Activated T-cell treated with anti-CD3 and anti-CD28 coated beads, Interleukin-2, amount 50 U/mL, for 72 hours (primary cell): ENCODE results near the gene CROCC2. TPM values are rescaled to one million over a fixed set of nuclear protein-coding genes. Genes with fewer than 3 reads are reported as not detected.

Experiments used
- ATAC-seq, 2 donors: fragments of 150-1000 bp; cut with Tn5 transposase; replicated peaks in 1 of 2; 2 replicates each; pipeline ENCODE4 v1.10.0; 2021; ENCODE audit warnings: moderate library complexity in 2 of 2, mild to moderate bottlenecking in 1 of 2
- DNase-seq, 2 donors: peaks; one replicate each; pipeline ENCODE4 v3.0.0; 2021 to 2022; ENCODE audit warnings: mixed read lengths in 1 of 2
- H3K27ac Mint-ChIP-seq: one replicate; pipeline ENCODE4 v1.8.0; 2022; ENCODE audit warnings: mild to moderate bottlenecking, moderate library complexity, mixed read lengths
- H3K27me3 Mint-ChIP-seq: one replicate; pipeline ENCODE4 v1.8.0; 2022; ENCODE audit warnings: low read depth, mixed read lengths
- H3K36me3 Mint-ChIP-seq, 2 donors: one replicate each; pipeline ENCODE4 v1.8.0; 2022; ENCODE audit warnings: mixed read lengths in 2 of 2, mild to moderate bottlenecking in 1 of 2; ENCODE audit not compliant: insufficient read depth in 2 of 2
- H3K4me1 Mint-ChIP-seq: one replicate; pipeline ENCODE4 v1.8.0; 2022; ENCODE audit warnings: low read depth, mixed read lengths
- H3K4me3 Mint-ChIP-seq, 2 donors: one replicate each; pipeline ENCODE4 v1.8.0; 2022; ENCODE audit warnings: mild to moderate bottlenecking in 2 of 2, mixed read lengths in 2 of 2, moderate library complexity in 2 of 2
- H3K9me3 Mint-ChIP-seq, 2 donors: one replicate each; pipeline ENCODE4 v1.8.0; 2022; ENCODE audit warnings: mixed read lengths in 2 of 2
- total RNA-seq, 2 donors: library from RNA; stranded (reverse); gene quantifications; one replicate each; pipeline ENCODE4 v1.2.3, GENCODE V29; 2022

CROCC2 gene
- total RNA-seq, 2 donors from 2014 or later, result not detected

DNA sequence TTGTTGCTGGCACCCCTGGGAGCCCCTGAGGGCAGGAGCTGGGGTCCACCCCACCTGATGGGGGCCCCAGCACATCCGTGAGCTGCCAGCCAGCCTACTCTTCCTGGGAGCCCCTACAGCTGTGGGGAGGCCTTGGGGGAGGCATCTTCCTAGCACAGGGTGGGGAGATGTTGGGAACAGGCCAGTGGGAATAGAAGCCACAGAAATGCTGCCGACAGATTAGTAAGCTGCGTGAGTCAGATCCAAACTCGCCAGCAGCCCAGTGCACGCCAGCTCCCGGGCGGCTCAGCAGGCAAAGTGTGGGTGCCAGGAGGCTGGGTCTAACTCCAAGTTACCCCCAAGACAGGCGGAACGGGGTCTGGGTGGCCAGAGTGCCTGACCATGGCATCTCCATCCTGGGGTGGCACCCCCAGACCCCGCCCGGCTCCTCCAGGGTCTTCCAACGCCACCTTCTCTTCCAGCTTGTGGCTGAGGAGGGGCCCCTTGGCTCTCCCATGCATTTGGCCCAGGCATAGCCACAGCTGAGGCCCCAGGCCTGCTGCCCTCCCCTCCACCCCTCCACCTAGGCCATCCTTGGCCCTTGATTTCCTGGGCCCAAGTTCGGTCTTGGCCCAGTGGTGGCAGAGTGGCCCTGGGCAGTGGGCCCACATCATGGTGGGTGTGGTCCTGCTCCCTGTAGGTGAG, 15.3 kb downstream of the CROCC2 start:
- H3K27ac Mint-ChIP-seq, result no peak overlapping the region
- H3K4me3 Mint-ChIP-seq, result no peak overlapping the region
- no peak for ATAC-seq
- H3K27me3 Mint-ChIP-seq, result peaks cover 6% of the 10 kb centered on the region
- no peaks in the 10 kb centered on the region for H3K36me3 Mint-ChIP-seq
- DNase-seq, result no peak
- no peaks in the 10 kb centered on the region for H3K9me3 Mint-ChIP-seq
- H3K4me1 Mint-ChIP-seq, result no peaks in the 10 kb centered on the region

DNA sequence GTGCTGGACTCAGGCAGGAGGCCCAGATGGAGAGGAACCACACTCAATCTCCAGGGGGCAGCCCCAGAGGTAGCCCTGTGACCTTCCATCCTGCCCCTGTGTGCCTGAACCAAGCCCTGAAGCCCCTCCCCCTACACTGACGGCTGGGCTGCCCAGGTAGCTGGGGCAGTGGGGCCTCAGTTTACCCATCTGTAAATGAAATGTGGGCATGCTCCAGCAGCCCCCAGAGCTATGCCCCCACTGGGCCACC, 15.8 kb downstream of the CROCC2 start:
- Mint-ChIP-seq H3K27me3 (peaks cover 4% of the 10 kb centered on the region), H3K4me3 (no peak overlapping the region), H3K9me3 (no peaks in the 10 kb centered on the region), H3K4me1 (no peaks in the 10 kb centered on the region), H3K27ac (no peak overlapping the region), H3K36me3 (no peaks in the 10 kb centered on the region)
- DNase-seq (no peak), ATAC-seq (no peak)

DNA sequence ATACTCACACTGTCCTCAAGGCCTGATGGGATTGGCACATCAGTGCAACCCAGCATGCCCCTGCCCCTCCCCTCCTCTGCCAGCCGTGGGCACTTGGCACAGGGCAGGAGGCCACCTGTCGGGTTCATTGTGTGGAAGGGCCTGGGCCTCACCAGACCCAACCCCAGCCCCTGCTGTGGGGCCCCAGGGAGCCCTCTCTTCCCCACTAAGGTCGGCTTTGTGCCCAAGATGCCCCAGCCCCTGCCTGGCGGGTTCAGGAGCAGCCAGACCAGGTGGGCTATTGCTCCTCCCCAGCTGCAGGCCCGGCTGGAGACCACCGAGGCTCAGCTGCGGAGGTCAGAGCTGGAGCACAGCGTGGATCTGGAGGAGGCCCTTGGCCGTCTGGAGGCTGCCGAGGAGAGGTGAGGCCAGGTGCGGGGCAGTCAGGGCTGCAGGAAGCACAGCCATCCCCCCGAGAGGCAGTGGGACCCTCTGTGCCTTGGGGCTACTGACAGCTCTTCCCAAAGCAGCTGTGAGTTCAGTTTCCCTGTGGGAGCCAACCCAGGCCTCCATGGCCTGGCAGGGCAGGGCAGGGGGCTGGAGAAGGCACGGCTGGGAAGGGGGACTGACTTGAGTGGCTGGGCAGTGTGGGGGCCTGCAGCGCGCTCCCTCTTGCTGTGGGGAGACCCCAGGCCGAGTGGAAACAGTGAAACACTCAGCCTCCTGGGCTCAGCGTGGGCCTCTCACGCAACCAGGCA, 16.3 kb downstream of the CROCC2 start:
- DNase-seq (no peak), ATAC-seq (no peak)
- no peaks in the 10 kb centered on the region for H3K4me1 Mint-ChIP-seq
- H3K27ac Mint-ChIP-seq, result no peak overlapping the region
- H3K27me3 Mint-ChIP-seq, result no peaks in the 10 kb centered on the region
- no peak overlapping the region for H3K4me3 Mint-ChIP-seq
- H3K36me3 Mint-ChIP-seq, result no peaks in the 10 kb centered on the region
- H3K9me3 Mint-ChIP-seq, result no peaks in the 10 kb centered on the region

DNA sequence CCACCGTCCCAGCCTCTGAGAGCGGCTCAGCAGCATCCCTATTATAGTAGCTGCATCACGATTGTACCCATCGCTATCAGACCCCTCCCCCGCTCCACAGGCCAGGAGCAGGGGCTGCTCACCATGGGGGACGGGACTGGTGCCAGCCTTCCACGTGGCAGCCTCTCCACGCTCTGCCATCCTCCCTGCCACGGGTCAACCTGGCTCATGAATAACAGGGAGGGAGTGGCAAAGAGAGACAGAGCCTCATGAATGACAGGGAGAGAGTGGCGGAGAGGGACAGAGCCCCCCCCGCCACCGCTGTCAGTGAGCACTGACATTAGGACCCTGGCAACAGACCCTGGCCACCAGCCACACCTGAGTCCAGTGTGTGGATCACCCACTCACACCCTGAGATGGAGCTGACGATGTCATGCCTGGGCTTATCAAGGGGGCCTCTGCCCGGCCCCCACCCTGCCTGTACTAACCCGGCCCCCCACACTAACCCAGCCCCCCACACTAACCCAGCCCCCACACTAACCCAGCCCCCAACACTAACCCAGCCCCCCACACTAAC, 16.9 kb downstream of the CROCC2 start:
- H3K27ac Mint-ChIP-seq, result no peak overlapping the region
- H3K27me3 Mint-ChIP-seq, result no peaks in the 10 kb centered on the region
- no peaks in the 10 kb centered on the region for H3K4me1 Mint-ChIP-seq
- H3K4me3 Mint-ChIP-seq, result no peak overlapping the region
- H3K9me3 Mint-ChIP-seq, result no peaks in the 10 kb centered on the region
- no peak for DNase-seq
- ATAC-seq, result no peak
- H3K36me3 Mint-ChIP-seq, result no peaks in the 10 kb centered on the region

DNA sequence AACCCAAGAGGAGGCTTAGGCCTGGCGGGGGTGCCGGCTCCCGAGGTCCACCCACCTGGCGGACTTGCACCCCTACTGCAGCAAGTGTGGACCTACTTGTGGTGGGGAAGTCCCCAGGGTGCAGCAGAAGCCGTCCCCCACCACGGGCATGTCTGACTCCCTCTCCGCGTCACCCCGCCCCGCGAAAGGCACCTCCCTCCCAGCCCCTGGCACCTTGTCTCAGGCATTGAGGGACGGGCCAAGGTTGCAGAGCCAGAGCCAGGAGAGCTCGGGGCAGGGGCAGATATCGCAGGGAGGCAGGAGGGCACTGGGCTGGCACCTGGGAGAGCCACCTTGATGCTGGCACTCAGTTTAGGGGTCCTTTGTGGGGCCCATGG, 19.0 kb downstream of the CROCC2 start:
- Mint-ChIP-seq H3K27ac (no peak overlapping the region), H3K4me3 (no peak overlapping the region), H3K27me3 (no peaks in the 10 kb centered on the region), H3K4me1 (no peaks in the 10 kb centered on the region), H3K9me3 (no peaks in the 10 kb centered on the region), H3K36me3 (no peaks in the 10 kb centered on the region)
- no peak for DNase-seq
- no peak for ATAC-seq

DNA sequence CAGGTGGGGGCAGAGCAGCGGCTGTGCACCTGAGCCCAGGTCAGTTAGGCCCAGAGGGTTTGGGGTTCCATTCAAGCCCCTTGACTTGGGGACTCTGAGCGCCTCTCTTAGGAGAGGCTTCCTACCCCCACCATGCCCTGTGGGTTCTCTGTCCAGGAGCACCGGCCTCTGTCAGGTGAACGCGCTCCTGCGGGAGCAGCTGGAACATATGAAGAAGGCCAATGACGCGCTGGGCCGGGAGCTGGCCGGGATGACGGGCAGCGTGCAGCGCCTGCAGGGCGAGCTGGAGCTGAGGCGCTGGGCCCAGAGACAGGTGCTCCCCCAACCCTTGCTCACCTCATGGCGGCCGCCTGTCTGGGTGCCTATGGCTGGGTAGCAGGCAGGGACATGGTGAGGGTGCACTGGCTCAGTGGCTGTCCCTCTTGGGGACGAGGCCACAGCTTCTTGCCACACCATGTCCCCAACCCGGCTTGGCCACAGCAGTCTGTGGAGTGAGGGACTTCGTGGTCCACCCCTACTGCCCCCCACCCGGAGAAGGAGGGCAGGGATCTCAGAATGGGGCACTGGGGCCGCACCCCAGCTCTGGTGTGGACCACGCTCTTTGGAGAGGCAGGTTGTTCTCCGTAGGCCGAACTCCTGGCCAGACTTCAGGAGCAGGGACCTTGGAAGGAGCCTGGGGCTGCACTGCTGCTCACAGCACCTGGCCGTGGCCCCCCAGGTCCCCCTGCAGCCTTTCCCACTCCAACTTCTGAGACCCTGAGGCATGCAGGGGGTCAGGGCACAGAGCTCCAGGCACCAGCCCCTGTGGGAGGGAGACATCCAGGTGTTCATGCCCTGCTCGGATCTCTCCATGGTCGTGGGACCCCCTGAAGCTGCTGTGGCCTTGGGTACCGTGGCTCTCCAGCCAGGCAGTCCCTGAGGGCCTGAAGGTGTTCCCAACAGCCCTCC, 19.7 kb downstream of the CROCC2 start:
- DNase-seq, result no peak
- H3K9me3 Mint-ChIP-seq, result no peaks in the 10 kb centered on the region
- H3K36me3 Mint-ChIP-seq, result no peaks in the 10 kb centered on the region
- no peaks in the 10 kb centered on the region for H3K27me3 Mint-ChIP-seq
- H3K27ac Mint-ChIP-seq, result no peak overlapping the region
- no peak for ATAC-seq
- no peak overlapping the region for H3K4me3 Mint-ChIP-seq
- no peaks in the 10 kb centered on the region for H3K4me1 Mint-ChIP-seq

DNA sequence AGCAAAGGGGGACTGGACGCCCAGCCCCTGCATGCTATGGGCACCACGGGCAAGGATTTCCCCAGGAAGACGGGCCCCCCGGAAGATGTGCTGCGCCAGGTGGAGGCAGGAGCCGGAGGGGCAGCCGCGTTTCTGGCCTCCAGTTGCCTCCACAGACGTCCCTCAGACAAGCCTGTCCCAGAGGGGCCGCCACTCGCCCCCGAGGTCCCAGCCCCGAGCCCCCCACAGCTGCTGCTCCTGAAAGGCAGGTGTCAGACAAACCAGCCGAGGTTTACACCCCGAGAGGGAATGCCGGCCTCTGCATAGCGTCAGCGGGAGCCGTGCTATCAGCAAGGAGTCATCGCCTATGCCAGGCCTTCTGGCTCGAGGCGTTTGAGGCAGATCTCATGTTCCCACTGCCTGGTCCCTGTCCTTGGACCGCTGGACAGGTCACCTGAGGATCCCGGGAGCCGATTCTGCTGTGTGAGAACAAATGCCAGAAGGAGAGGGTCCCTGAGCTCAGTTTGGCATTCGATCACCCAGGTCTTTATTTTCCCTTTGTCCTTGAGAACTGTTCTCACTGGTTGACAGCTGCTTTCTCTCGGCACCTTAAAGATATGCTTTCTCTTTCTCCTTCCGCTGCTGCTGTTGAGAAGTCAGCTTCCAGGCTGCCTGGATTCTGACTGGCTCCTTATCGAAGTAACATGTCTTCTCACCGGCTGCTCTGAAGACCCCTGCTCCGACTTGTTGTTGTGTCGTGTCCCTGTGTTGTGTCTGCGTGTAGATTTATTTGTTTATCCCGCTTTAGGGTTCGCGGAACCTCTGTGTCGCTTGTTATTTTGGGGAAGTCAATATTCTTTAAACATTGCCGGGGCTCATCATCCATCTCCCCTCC, 20.6 kb downstream of the CROCC2 start:
- no peak overlapping the region for H3K4me3 Mint-ChIP-seq
- ATAC-seq (no peak), DNase-seq (peak in 1 of 2 donors; percentile 0)
- H3K9me3 Mint-ChIP-seq, result no peaks in the 10 kb centered on the region
- H3K27me3 Mint-ChIP-seq, result no peaks in the 10 kb centered on the region
- H3K4me1 Mint-ChIP-seq, result no peaks in the 10 kb centered on the region
- H3K27ac Mint-ChIP-seq, result no peak overlapping the region
- no peaks in the 10 kb centered on the region for H3K36me3 Mint-ChIP-seq

DNA sequence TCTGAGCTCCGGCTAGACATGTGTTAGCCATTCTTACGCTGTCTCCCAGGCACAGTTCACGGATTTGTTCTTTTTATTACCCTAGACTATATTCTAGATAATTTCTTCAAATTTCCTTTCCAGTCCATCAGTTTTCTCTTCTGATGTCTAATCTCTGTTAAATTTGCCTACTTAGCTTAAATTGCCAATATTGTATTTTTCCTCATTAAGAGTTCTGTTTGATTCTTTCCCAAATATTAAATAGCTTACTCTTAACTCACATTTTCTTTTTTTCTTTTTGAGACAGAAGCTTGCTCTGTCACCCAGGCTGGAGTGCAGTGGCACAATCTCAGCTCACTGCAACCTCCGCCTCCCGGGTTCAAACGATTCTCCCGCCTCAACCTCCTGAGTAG, 21.2 kb downstream of the CROCC2 start:
- no peak overlapping the region for H3K27ac Mint-ChIP-seq
- no peaks in the 10 kb centered on the region for H3K9me3 Mint-ChIP-seq
- no peak overlapping the region for H3K4me3 Mint-ChIP-seq
- no peaks in the 10 kb centered on the region for H3K27me3 Mint-ChIP-seq
- no peak for ATAC-seq
- H3K4me1 Mint-ChIP-seq, result no peaks in the 10 kb centered on the region
- no peak for DNase-seq
- no peaks in the 10 kb centered on the region for H3K36me3 Mint-ChIP-seq

DNA sequence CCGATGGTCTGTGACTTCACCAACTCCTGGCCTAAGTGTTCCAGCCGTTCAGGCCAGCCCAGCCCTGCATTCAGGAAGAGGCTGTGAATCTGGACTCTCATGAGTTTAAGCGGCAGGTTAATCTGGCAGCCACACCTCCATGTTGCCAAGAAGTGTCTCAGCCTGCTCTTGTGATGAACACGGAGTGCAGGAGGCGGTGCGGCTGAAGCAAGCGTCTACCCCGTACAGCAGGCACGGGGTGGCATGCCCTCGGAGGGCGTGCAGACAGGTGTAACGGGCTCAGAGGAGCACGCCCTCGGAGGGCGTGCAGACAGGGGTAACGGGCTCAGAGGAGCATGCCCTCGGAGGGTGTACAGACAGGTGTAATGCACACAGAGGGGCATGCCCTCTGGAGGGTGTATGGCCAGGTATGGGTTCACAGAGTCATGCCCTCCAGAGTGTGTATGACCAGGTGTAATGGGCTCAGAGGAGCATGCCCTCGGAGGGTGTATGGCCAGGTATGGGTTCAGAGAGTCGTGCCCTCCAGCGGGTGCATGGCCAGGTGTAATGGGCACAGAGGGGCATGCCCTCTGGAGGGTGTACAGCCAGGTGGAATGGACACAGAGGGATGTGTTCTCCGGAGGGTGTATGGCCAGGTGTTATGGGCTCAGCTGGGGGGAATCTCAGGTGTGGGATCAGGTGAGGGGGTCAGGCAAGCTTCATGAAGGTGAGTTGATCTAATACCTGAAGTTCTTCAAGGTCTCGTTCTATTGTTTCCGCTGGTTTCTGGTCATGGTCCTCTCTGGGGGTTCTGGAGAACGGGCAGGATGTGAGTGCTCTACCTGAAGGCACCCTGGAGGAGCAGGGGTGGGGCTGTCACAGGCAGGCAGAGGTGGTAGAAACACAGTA, 22.6 kb downstream of the CROCC2 start:
- ATAC-seq, result no peak
- no peaks in the 10 kb centered on the region for H3K4me1 Mint-ChIP-seq
- no peaks in the 10 kb centered on the region for H3K27me3 Mint-ChIP-seq
- no peak for DNase-seq
- H3K27ac Mint-ChIP-seq, result no peak overlapping the region
- no peak overlapping the region for H3K4me3 Mint-ChIP-seq
- H3K9me3 Mint-ChIP-seq, result no peaks in the 10 kb centered on the region
- H3K36me3 Mint-ChIP-seq, result no peaks in the 10 kb centered on the region

DNA sequence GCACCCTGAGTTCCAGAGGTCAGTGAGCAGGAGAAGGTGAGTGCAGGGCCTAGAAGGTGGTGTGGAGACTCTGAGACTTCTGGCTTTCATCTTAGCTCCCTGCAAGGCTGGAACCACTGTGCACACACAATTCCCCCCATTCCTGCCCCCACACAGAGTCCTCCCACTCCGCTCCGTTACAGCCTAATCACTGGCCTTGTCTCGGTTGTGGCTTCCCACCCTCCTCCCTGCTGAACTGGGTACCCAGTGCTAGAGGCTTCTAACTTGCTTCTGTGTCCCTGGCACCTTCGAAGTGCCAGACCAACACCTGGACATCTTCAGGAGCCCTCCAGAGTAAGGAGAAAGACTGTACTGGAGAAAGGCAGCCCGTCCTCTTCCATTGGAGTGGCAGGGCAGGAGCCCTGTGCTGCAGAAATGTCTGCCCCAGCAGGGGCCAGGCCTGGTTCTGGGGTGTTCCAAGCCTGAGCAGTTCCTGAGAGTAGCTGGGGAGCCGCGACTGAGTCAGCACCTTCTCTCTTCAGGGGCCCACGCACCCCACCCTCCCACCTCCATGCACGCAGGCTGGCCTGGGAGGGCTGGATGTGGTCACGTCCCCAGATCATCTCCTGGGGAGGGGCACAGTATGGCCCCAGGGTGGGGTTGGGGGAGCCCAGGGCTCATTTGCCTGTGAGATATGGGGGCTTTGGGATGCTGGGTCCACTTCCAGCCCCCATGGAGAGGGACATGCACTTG, 23.4 kb downstream of the CROCC2 start:
- Mint-ChIP-seq H3K27me3 (no peaks in the 10 kb centered on the region), H3K36me3 (no peaks in the 10 kb centered on the region), H3K27ac (no peak overlapping the region), H3K4me1 (no peaks in the 10 kb centered on the region), H3K4me3 (no peak overlapping the region), H3K9me3 (no peaks in the 10 kb centered on the region)
- DNase-seq (no peak), ATAC-seq (no peak)

DNA sequence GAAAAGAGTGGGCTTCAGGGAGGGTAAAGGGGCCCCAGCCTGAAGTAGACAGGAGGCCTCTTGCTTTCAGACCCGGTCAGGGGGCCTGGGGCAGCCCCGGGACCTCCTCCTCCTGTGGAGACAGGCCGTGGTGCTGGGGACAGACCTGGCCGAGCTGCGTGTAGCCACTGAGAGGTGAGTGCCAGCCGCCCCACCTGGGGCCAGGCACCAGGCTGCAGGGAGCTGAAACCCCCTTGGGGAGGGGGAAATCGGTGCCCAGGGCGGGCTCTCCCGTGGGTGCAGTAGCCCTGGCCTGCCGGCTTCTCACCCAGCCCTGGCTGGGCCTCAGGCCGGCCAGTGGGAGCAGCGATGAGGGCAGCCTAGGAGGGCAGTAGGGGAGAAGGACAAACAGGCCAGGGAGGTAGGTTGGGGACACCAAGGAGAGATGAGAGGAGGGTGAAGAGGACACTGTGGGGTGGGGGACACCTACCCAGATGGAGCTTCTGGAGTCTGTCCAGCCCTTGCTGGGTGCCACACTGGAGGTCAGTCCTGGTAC, 24.0 kb downstream of the CROCC2 start:
- Mint-ChIP-seq H3K4me1 (no peaks in the 10 kb centered on the region), H3K27ac (no peak overlapping the region), H3K27me3 (no peaks in the 10 kb centered on the region), H3K9me3 (no peaks in the 10 kb centered on the region), H3K36me3 (no peaks in the 10 kb centered on the region), H3K4me3 (no peak overlapping the region)
- ATAC-seq (no peak), DNase-seq (no peak)
